ENCODE measurements around the gene ABCA8.
"Not testable (repeated sequence)": the region's sequence is repeated elsewhere in the genome, so short reads cannot be mapped to it uniquely, and the experiment has no call there.

Gene ABCA8

GRCh38 chr17:68840073-68840472 is 115.1 kb downstream of the ABCA8 start:
- H3K27ac Mint-ChIP-seq = no peak overlapping the region
- H3K9me3 Mint-ChIP-seq = peaks cover 1% of the 10 kb centered on the region
- no peak for DNase-seq
- H3K4me3 Mint-ChIP-seq = no peak overlapping the region
- H3K4me1 Mint-ChIP-seq (ENCODE audit: low read depth) = no peaks in the 10 kb centered on the region
- H3K36me3 Mint-ChIP-seq (ENCODE audit: low read depth) = no peaks in the 10 kb centered on the region
- peaks cover 13% of the 10 kb centered on the region for H3K27me3 Mint-ChIP-seq

- peaks cover 15% of the 10 kb centered on the region for H3K27me3 Mint-ChIP-seq
- DNase-seq = no peak
- H3K9me3 Mint-ChIP-seq = no peaks in the 10 kb centered on the region
- H3K4me3 Mint-ChIP-seq = no peak overlapping the region
- H3K4me1 Mint-ChIP-seq (ENCODE audit: low read depth) = no peaks in the 10 kb centered on the region
- H3K36me3 Mint-ChIP-seq (ENCODE audit: low read depth) = no peaks in the 10 kb centered on the region
- no peak overlapping the region for H3K27ac Mint-ChIP-seq
Measured at GRCh38 chr17:68835071-68835470, 120.1 kb downstream of the ABCA8 start.

GRCh38 chr17:68834328-68834836 is 120.8 kb downstream of the ABCA8 start:
- Mint-ChIP-seq H3K4me3 (no peak overlapping the region), H3K4me1 (ENCODE audit: low read depth) (no peaks in the 10 kb centered on the region), H3K9me3 (no peaks in the 10 kb centered on the region), H3K36me3 (ENCODE audit: low read depth) (no peaks in the 10 kb centered on the region), H3K27me3 (peaks cover 14% of the 10 kb centered on the region), H3K27ac (no peak overlapping the region)
- DNase-seq = no peak

GRCh38 chr17:68832109-68832802 is 122.9 kb downstream of the ABCA8 start:
- H3K36me3 Mint-ChIP-seq (ENCODE audit: low read depth) = no peaks in the 10 kb centered on the region
- no peaks in the 10 kb centered on the region for H3K9me3 Mint-ChIP-seq
- no peaks in the 10 kb centered on the region for H3K4me1 Mint-ChIP-seq (ENCODE audit: low read depth)
- no peak overlapping the region for H3K4me3 Mint-ChIP-seq
- H3K27me3 Mint-ChIP-seq = peaks cover 10% of the 10 kb centered on the region
- DNase-seq = no peak
- H3K27ac Mint-ChIP-seq = no peak overlapping the region

- H3K4me3 Mint-ChIP-seq = no peak overlapping the region
- H3K9me3 Mint-ChIP-seq = no peaks in the 10 kb centered on the region
- H3K27me3 Mint-ChIP-seq = peaks cover 7% of the 10 kb centered on the region
- H3K4me1 Mint-ChIP-seq (ENCODE audit: low read depth) = no peaks in the 10 kb centered on the region
- H3K36me3 Mint-ChIP-seq (ENCODE audit: low read depth) = no peaks in the 10 kb centered on the region
- DNase-seq = no peak
- H3K27ac Mint-ChIP-seq = no peak overlapping the region
Measured at GRCh38 chr17:68831170-68831569, 124.0 kb downstream of the ABCA8 start.

GRCh38 chr17:68830313-68830712 is 124.9 kb downstream of the ABCA8 start:
- Mint-ChIP-seq H3K27ac (no peak overlapping the region), H3K4me1 (ENCODE audit: low read depth) (no peaks in the 10 kb centered on the region), H3K9me3 (no peaks in the 10 kb centered on the region), H3K4me3 (no peak overlapping the region), H3K36me3 (ENCODE audit: low read depth) (no peaks in the 10 kb centered on the region), H3K27me3 (peaks cover 7% of the 10 kb centered on the region)
- DNase-seq = no peak

GRCh38 chr17:68829211-68829610 is 126.0 kb downstream of the ABCA8 start:
- H3K27ac Mint-ChIP-seq = no peak overlapping the region
- peaks cover 7% of the 10 kb centered on the region for H3K27me3 Mint-ChIP-seq
- H3K36me3 Mint-ChIP-seq (ENCODE audit: low read depth) = no peaks in the 10 kb centered on the region
- no peak overlapping the region for H3K4me3 Mint-ChIP-seq
- no peaks in the 10 kb centered on the region for H3K4me1 Mint-ChIP-seq (ENCODE audit: low read depth)
- DNase-seq = no peak
- H3K9me3 Mint-ChIP-seq = no peaks in the 10 kb centered on the region

GRCh38 chr17:68824707-68825106 is 130.5 kb downstream of the ABCA8 start:
- Mint-ChIP-seq H3K27ac (no peak overlapping the region), H3K4me3 (no peak overlapping the region), H3K27me3 (no peaks in the 10 kb centered on the region), H3K9me3 (no peaks in the 10 kb centered on the region), H3K36me3 (ENCODE audit: low read depth) (no peaks in the 10 kb centered on the region), H3K4me1 (ENCODE audit: low read depth) (no peaks in the 10 kb centered on the region)
- DNase-seq = no peak

GRCh38 chr17:68824185-68824584 is 131.0 kb downstream of the ABCA8 start:
- not testable (repeated sequence) for H3K4me3 Mint-ChIP-seq; H3K27ac Mint-ChIP-seq; H3K9me3 Mint-ChIP-seq; DNase-seq; H3K4me1 Mint-ChIP-seq (ENCODE audit: low read depth); H3K36me3 Mint-ChIP-seq (ENCODE audit: low read depth); H3K27me3 Mint-ChIP-seq

- peaks cover 3% of the 10 kb centered on the region for H3K27me3 Mint-ChIP-seq
- no peaks in the 10 kb centered on the region for H3K36me3 Mint-ChIP-seq (ENCODE audit: low read depth)
- H3K9me3 Mint-ChIP-seq = no peaks in the 10 kb centered on the region
- H3K27ac Mint-ChIP-seq = no peak overlapping the region
- no peak overlapping the region for H3K4me3 Mint-ChIP-seq
- H3K4me1 Mint-ChIP-seq (ENCODE audit: low read depth) = no peaks in the 10 kb centered on the region
- DNase-seq = no peak
Measured at GRCh38 chr17:68822719-68823289, 132.4 kb downstream of the ABCA8 start.

- H3K4me1 Mint-ChIP-seq (ENCODE audit: low read depth) = no peaks in the 10 kb centered on the region
- H3K27me3 Mint-ChIP-seq = peaks cover 3% of the 10 kb centered on the region
- no peaks in the 10 kb centered on the region for H3K36me3 Mint-ChIP-seq (ENCODE audit: low read depth)
- no peak for DNase-seq
- no peak overlapping the region for H3K4me3 Mint-ChIP-seq
- H3K27ac Mint-ChIP-seq = no peak overlapping the region
- no peaks in the 10 kb centered on the region for H3K9me3 Mint-ChIP-seq
Measured at GRCh38 chr17:68821860-68822696, 133.1 kb downstream of the ABCA8 start.

- H3K36me3 Mint-ChIP-seq (ENCODE audit: low read depth) = no peaks in the 10 kb centered on the region
- H3K4me1 Mint-ChIP-seq (ENCODE audit: low read depth) = no peaks in the 10 kb centered on the region
- H3K9me3 Mint-ChIP-seq = no peaks in the 10 kb centered on the region
- DNase-seq = no peak
- peaks cover 3% of the 10 kb centered on the region for H3K27me3 Mint-ChIP-seq
- no peak overlapping the region for H3K4me3 Mint-ChIP-seq
- no peak overlapping the region for H3K27ac Mint-ChIP-seq
Measured at GRCh38 chr17:68820825-68821481, 134.2 kb downstream of the ABCA8 start.

- H3K27me3 Mint-ChIP-seq = peaks cover 5% of the 10 kb centered on the region
- no peak overlapping the region for H3K4me3 Mint-ChIP-seq
- no peaks in the 10 kb centered on the region for H3K4me1 Mint-ChIP-seq (ENCODE audit: low read depth)
- no peak for DNase-seq
- no peak overlapping the region for H3K27ac Mint-ChIP-seq
- no peaks in the 10 kb centered on the region for H3K36me3 Mint-ChIP-seq (ENCODE audit: low read depth)
- H3K9me3 Mint-ChIP-seq = no peaks in the 10 kb centered on the region
Measured at GRCh38 chr17:68820476-68820824, 134.7 kb downstream of the ABCA8 start.

GRCh38 chr17:68819465-68819864 is 135.7 kb downstream of the ABCA8 start:
- H3K27ac Mint-ChIP-seq = no peak overlapping the region
- peaks cover 6% of the 10 kb centered on the region for H3K27me3 Mint-ChIP-seq
- H3K9me3 Mint-ChIP-seq = no peaks in the 10 kb centered on the region
- no peak for DNase-seq
- no peak overlapping the region for H3K4me3 Mint-ChIP-seq
- H3K36me3 Mint-ChIP-seq (ENCODE audit: low read depth) = no peaks in the 10 kb centered on the region
- H3K4me1 Mint-ChIP-seq (ENCODE audit: low read depth) = no peaks in the 10 kb centered on the region
